Activated naive CD4-positive, alpha-beta T cell treated with anti-CD3 and anti-CD28 coated beads for 36 hours (primary cell): ENCODE data around the gene DHRS12. TPM values are rescaled to one million over a fixed set of nuclear protein-coding genes. Genes with fewer than 3 reads are reported as not detected.
A peak's percentile ranks its signal among the peaks of the same experiment; 100 is the strongest.

Experiments used
- CTCF ChIA-PET: fragments of 350-600 bp; sonication (Branson Sonifier 250); formaldehyde crosslinking; loops from one replicate; lab custom pipeline; 2021; ENCODE audit warnings: antibody characterized with exemption; lab: Charles Lee
- DNase-seq: peaks from one replicate; pipeline ENCODE4 v3.0.0-alpha.2; 2020
- H3K27ac Mint-ChIP-seq: one replicate; pipeline ENCODE4 v1.8.0; 2021; ENCODE audit warnings: mild to moderate bottlenecking, mixed read lengths
- H3K27me3 Mint-ChIP-seq: one replicate; pipeline ENCODE4 v1.8.0; 2021; ENCODE audit warnings: low read depth, mixed read lengths
- H3K36me3 Mint-ChIP-seq: one replicate; pipeline ENCODE4 v1.8.0; 2021; ENCODE audit warnings: low read depth, mixed read lengths
- H3K4me1 Mint-ChIP-seq: one replicate; pipeline ENCODE4 v1.8.0; 2021; ENCODE audit warnings: low read depth, mixed read lengths
- H3K4me3 Mint-ChIP-seq: one replicate; pipeline ENCODE4 v1.8.0; 2021; ENCODE audit warnings: mild to moderate bottlenecking, moderate library complexity, mixed read lengths
- H3K9me3 Mint-ChIP-seq: one replicate; pipeline ENCODE4 v1.8.0; 2021; ENCODE audit warnings: mixed read lengths
- intact Hi-C: fragments of 100-400 bp; cut with micrococcal nuclease; formaldehyde crosslinking; loops from one replicate; pipeline ENCODE4 v1.15.1; 2023
- total RNA-seq, 2 experiments: library from RNA; stranded (reverse); gene quantifications; one replicate each; pipeline ENCODE4 v1.2.3, GENCODE V29; 2021

Gene DHRS12
- total RNA-seq, 2 experiments from 2014 or later: 4.1 to 4.9 TPM

DNA sequence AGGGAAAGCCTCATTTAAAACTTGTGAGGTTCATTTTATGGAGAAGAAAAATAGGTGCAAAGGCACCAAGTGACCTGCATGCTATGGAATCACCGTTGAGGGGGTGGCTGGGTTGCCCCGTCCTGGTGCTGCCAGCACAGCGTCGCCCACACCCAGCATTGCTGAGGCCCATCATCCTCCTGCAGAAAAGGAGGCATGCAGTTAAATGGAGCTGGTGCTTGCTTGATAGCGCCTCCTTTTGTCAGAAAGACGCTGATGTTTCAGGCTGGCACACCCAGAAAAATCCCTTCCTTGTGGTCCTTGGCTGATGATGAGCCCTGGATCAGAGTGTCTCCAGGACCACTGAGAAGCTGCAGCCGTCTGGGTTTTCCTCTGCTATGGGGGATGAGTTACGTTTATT is 36.9 kb downstream of the DHRS12 start:
- no peaks in the 10 kb centered on the region for H3K9me3 Mint-ChIP-seq
- DNase-seq: peak; percentile 21
- no peak overlapping the region for H3K4me3 Mint-ChIP-seq
- H3K27ac Mint-ChIP-seq: no peak overlapping the region
- intact Hi-C loops: no loop called here
- no peaks in the 10 kb centered on the region for H3K36me3 Mint-ChIP-seq
- H3K27me3 Mint-ChIP-seq: no peaks in the 10 kb centered on the region
- peaks cover 34% of the 10 kb centered on the region for H3K4me1 Mint-ChIP-seq
- CTCF ChIA-PET: interaction anchor here (2.2 kb wide), 1 partner anchor 30 kb away, joined by 6 read pairs; no protein-coding TSS in a partner anchor

- H3K36me3 Mint-ChIP-seq: no peaks in the 10 kb centered on the region
- no peaks in the 10 kb centered on the region for H3K27me3 Mint-ChIP-seq
- intact Hi-C loops: loop anchor here (2.0 kb wide), 1 partner anchor 120 kb away; no protein-coding TSS in a partner anchor
- H3K4me1 Mint-ChIP-seq: peaks cover 35% of the 10 kb centered on the region
- no peaks in the 10 kb centered on the region for H3K9me3 Mint-ChIP-seq
- CTCF ChIA-PET: interaction anchor here (1.0 to 1.9 kb wide), 2 partner anchors 17 to 32 kb away, joined by 3 to 13 read pairs; no protein-coding TSS in a partner anchor
- no peak for DNase-seq
- peak overlapping the region; percentile 82 for H3K27ac Mint-ChIP-seq
- H3K4me3 Mint-ChIP-seq: peak overlapping the region; percentile 73
Measured at GRCh38 chr13:51765142-51765515, 38.8 kb downstream of the DHRS12 start.

DNA sequence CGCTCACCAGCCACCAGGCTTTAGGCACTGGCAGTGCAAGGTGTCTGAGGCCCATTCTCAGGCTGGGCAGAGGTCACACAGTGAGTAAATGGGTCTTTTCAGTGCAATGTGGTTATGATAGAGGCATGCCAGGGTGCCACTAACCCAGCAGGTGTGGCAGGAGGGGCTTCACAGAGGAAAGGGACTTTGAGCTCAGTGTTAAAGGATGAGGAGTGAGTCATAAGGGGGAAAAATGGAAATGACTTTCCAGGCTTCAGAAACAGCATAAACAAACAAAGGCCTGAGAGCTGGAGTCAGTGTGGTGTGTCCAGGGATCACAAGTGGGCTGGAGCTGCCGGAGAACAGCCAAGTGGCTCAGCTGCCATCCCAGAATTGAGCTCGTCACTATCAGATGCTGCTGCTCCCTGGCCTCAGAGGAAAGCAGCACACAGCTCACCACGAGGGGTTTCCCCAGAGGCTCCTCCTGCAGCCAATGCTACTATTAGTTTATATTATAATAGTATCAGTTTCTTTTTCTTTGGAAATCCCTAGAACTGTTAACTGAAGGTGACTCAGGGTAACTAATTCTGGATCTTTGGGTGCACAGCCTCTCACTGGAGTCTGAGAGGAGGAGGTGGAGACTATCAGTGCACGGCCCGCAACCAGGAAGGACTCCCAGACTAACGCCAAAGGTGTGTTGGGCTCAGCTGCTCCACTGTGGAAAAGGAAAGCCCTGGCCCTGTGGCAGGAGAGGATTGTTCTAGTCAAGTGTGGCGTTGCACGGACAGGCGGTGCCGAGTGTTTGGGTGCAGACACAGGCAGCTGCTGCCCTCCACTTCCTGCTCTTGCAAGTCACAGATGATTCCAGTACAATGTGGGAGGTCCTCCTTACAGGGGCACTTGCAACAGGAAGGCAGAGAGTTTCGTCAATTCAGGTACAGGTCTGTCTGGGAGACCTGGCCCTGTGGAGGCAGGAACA is 39.5 kb downstream of the DHRS12 start:
- Mint-ChIP-seq H3K4me1 (peaks cover 35% of the 10 kb centered on the region), H3K36me3 (no peaks in the 10 kb centered on the region), H3K4me3 (peak overlapping the region; percentile 73), H3K27me3 (no peaks in the 10 kb centered on the region), H3K9me3 (no peaks in the 10 kb centered on the region), H3K27ac (peak overlapping the region; percentile 82)
- DNase-seq: peak; percentile 84
- intact Hi-C loops: loop anchor here (1.0 to 2.0 kb wide), 10 partner anchors 29 to 311 kb away; partner anchors contain the start of genes INTS6 and WDFY2
- CTCF ChIA-PET: interaction anchor here (0.6 to 1.9 kb wide), 5 partner anchors 18 to 319 kb away, joined by 3 to 13 read pairs (median 4); no protein-coding TSS in a partner anchor

DNA sequence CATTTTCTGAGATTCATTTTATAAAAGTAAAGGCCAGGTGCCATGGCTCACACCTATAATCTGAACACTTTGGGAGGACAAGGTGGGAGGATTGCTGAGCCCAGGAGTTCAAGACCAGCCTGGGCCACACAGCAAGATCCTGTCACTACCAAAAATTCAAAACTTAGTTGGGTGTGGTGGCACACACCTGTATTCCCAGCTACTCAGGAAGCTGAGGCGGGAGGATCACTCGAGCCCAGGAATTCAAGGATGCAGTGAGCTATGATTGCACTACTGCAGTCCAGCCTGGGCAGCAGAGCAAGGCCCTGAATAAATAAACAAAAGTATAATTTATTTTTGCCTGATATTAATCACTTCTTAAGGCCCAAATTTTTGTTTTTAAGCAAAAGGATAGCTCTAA is 40.5 kb downstream of the DHRS12 start:
- no peak for DNase-seq
- Mint-ChIP-seq H3K36me3 (no peaks in the 10 kb centered on the region), H3K4me3 (no peak overlapping the region), H3K27me3 (no peaks in the 10 kb centered on the region), H3K9me3 (no peaks in the 10 kb centered on the region), H3K27ac (no peak overlapping the region), H3K4me1 (peaks cover 35% of the 10 kb centered on the region)
- intact Hi-C loops: no loop called here
- CTCF ChIA-PET: interaction anchor here (0.7 to 1.9 kb wide), 4 partner anchors 17 to 477 kb away, joined by 4 to 13 read pairs (median 4); no protein-coding TSS in a partner anchor

- no peaks in the 10 kb centered on the region for H3K36me3 Mint-ChIP-seq
- H3K27ac Mint-ChIP-seq: no peak overlapping the region
- no peaks in the 10 kb centered on the region for H3K27me3 Mint-ChIP-seq
- intact Hi-C loops: no loop called here
- CTCF ChIA-PET: interaction anchor here (3.8 kb wide), 1 partner anchor 36 kb away, joined by 13 read pairs; no protein-coding TSS in a partner anchor
- H3K4me3 Mint-ChIP-seq: no peak overlapping the region
- H3K9me3 Mint-ChIP-seq: no peaks in the 10 kb centered on the region
- DNase-seq: no peak
- H3K4me1 Mint-ChIP-seq: peaks cover 35% of the 10 kb centered on the region
Measured at GRCh38 chr13:51761643-51762350, 42.2 kb downstream of the DHRS12 start.

DNA sequence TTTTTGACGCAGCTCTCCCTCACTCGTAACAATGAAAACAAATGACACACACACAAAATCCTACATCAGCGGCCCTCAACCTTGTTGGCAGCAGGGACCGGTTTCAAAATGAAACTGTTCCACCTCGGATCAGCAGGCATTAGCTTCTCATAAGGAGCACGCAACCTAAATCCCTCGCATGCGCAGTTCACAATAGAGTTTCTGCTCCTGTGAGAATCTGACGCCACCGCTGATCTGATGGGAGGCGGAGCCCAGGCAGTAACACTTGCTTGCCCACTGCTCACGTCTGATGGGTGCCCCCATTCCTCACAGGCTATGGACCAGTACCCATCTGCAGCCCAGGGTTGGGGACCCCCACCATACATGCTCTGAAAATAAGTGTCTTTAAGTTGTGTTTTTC is 43.4 kb downstream of the DHRS12 start:
- Mint-ChIP-seq H3K36me3 (no peaks in the 10 kb centered on the region), H3K4me1 (peaks cover 33% of the 10 kb centered on the region), H3K27ac (no peak overlapping the region), H3K9me3 (no peaks in the 10 kb centered on the region), H3K27me3 (no peaks in the 10 kb centered on the region), H3K4me3 (no peak overlapping the region)
- intact Hi-C loops: no loop called here
- CTCF ChIA-PET: interaction anchor here (1.0 to 3.8 kb wide), 2 partner anchors 37 to 305 kb away, joined by 5 to 13 read pairs; no protein-coding TSS in a partner anchor
- DNase-seq: no peak

DNA sequence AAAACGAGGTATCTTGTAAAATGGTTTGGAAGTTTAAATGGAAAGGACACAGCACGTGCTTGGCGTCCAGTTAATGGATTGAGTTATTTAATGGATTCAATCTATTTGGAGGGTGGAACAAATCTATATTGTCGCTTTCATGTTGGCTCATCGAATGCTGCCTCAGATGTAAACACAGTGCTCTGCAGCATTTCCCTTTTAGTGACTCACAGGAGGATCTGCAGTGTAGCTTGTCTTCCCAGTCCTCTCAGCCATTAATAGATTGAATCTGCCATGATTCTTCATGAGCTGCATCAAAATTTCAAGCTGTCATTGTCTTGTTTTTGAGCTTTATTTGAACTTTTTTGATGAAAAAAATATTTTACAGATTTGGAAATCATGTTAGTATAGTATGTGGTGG is 44.7 kb downstream of the DHRS12 start:
- no peak for DNase-seq
- H3K4me3 Mint-ChIP-seq: no peak overlapping the region
- intact Hi-C loops: no loop called here
- H3K9me3 Mint-ChIP-seq: no peaks in the 10 kb centered on the region
- CTCF ChIA-PET: interaction anchor here (3.8 kb wide), 1 partner anchor 38 kb away, joined by 13 read pairs; no protein-coding TSS in a partner anchor
- peaks cover 20% of the 10 kb centered on the region for H3K4me1 Mint-ChIP-seq
- H3K27ac Mint-ChIP-seq: no peak overlapping the region
- H3K36me3 Mint-ChIP-seq: peaks cover 1% of the 10 kb centered on the region
- H3K27me3 Mint-ChIP-seq: no peaks in the 10 kb centered on the region

- DNase-seq: no peak
- Mint-ChIP-seq H3K4me3 (no peak overlapping the region), H3K9me3 (no peaks in the 10 kb centered on the region), H3K36me3 (peaks cover 4% of the 10 kb centered on the region), H3K27ac (no peak overlapping the region), H3K27me3 (no peaks in the 10 kb centered on the region), H3K4me1 (peaks cover 15% of the 10 kb centered on the region)
- intact Hi-C loops: no loop called here
- CTCF ChIA-PET: interaction anchor here (0.6 to 3.8 kb wide), 3 partner anchors 32 to 90 kb away, joined by 3 to 13 read pairs (median 4); no protein-coding TSS in a partner anchor
Measured at GRCh38 chr13:51758691-51759090, 45.3 kb downstream of the DHRS12 start.

DNA sequence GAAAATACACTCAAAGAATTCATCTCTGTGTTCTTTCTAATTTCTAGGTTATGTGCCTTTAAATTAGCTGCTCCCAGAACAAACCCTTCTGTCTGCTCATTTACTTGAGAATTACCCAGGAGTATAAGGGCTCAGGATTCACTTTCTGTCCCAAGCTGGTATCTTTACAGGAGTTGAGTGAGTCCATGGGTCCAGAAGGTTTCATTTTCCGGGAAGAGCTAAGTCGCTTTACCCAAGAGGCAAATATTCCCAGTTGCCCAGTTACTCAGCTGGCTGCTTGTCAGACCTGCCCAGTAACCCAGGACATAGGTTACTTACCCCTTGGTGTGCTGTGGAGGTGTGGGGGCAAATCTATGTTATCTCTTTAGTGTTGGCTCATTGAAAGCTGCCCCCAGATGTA is 47.3 kb downstream of the DHRS12 start:
- Mint-ChIP-seq H3K27me3 (no peaks in the 10 kb centered on the region), H3K36me3 (peaks cover 9% of the 10 kb centered on the region), H3K4me1 (no peaks in the 10 kb centered on the region), H3K4me3 (no peak overlapping the region), H3K27ac (no peak overlapping the region), H3K9me3 (no peaks in the 10 kb centered on the region)
- intact Hi-C loops: no loop called here
- no peak for DNase-seq
- CTCF ChIA-PET: interaction anchor here (0.9 to 1.2 kb wide), 2 partner anchors 41 to 75 kb away, joined by 3 read pairs; no protein-coding TSS in a partner anchor

GRCh38 chr13:51747438-51748434 is 56.2 kb downstream of the DHRS12 start:
- H3K4me3 Mint-ChIP-seq: no peak overlapping the region
- no peak overlapping the region for H3K27ac Mint-ChIP-seq
- H3K27me3 Mint-ChIP-seq: no peaks in the 10 kb centered on the region
- intact Hi-C loops: no loop called here
- peaks cover 8% of the 10 kb centered on the region for H3K9me3 Mint-ChIP-seq
- peaks cover 40% of the 10 kb centered on the region for H3K36me3 Mint-ChIP-seq
- no peaks in the 10 kb centered on the region for H3K4me1 Mint-ChIP-seq
- CTCF ChIA-PET: no interaction called here
- DNase-seq: no peak

- Mint-ChIP-seq H3K36me3 (peaks cover 37% of the 10 kb centered on the region), H3K27ac (no peak overlapping the region), H3K27me3 (no peaks in the 10 kb centered on the region), H3K4me3 (no peak overlapping the region), H3K4me1 (no peaks in the 10 kb centered on the region), H3K9me3 (peaks cover 8% of the 10 kb centered on the region)
- intact Hi-C loops: no loop called here
- DNase-seq: no peak
- CTCF ChIA-PET: interaction anchor here (0.9 kb wide), 1 partner anchor 17 kb away, joined by 4 read pairs; no protein-coding TSS in a partner anchor
Measured at GRCh38 chr13:51746802-51747201, 57.2 kb downstream of the DHRS12 start.
